HL-60 (cell line): ENCODE results near the gene BSN.

Experiments used
- CTCF ChIP-seq: IDR thresholded peaks from one replicate; pipeline ENCODE4 v1.5.1; 2011; ENCODE audit warnings: low read length, control low read depth, inconsistent platforms; ENCODE audit not compliant: insufficient read depth
- REST ChIP-seq: IDR thresholded peaks from 2 replicates; pipeline ENCODE4 v1.6.1; 2012; ENCODE audit warnings: low read depth; ENCODE audit not compliant: insufficient replicate concordance

- TF ChIP-seq CTCF (no peak), REST (no peak)
Observed at GRCh38 chr3:49704629-49705028, 150.4 kb downstream of the BSN start.
